ENCODE results near the gene ADCY1.
"Not testable (repeated sequence)": the region's sequence is repeated elsewhere in the genome, so short reads cannot be mapped to it uniquely, and the experiment has no call there.

Gene ADCY1

DNA sequence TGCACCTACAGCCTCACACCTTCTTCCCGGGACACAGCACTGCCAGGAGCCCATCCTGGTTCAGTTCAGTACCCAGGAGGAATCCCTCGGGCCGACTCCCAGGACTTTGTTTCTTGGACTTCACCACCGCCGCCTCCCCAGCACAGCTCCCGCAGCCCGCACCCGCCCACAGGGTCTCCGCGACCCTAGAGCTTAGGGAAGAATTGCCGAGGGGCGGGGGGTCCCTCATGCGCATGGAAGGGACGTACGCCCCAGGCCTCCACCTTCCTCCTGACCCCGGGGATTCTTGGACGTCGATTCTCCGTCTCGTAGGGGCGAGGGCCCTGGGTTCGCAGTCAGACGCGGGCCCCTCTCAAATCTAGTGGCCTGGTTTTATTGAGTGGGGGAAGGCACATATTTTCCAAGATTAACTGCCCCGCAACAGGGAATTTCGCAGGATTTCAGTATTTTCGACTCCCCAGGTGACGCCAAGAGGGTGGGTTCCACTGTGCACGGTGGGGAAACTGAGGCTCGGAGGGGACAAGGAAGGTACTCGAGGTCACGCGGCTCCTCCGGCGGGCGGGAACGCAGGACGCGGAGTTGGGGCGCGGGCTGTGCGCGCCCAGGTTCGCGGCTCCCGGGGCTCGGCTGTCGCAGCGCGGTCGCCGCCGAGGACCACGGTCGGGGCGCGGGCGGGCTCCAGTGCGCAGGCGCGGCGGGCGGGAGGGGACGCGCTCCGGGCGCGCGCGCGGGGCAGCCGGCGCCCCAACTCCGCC lies at the start of gene ADCY1:
Gene ADCY1 (plus strand): TSS at position 708 of the 755 bp plus-strand sequence. CDS start 176 bp downstream, outside the sequence.
- in situ Hi-C loops (cut with MboI; ENCODE audit: low sequenced_read_pairs) = no loop called here
- Histone ChIP-seq H3K36me3 (replicated peaks) (no peaks in the 10 kb centered on the region), H3K9me3 (no peaks in the 10 kb centered on the region), H3K4me1 (no peaks in the 10 kb centered on the region), H3K27me3 (ENCODE audit: low read depth) (peaks cover 20% of the 10 kb centered on the region), H3K4me3 (peak within 1 kb of the TSS; percentile 31)
- peak in 1 of 2 experiments; percentile 46 for DNase-seq (ENCODE audit: low spot score in 2 of 2)

DNA sequence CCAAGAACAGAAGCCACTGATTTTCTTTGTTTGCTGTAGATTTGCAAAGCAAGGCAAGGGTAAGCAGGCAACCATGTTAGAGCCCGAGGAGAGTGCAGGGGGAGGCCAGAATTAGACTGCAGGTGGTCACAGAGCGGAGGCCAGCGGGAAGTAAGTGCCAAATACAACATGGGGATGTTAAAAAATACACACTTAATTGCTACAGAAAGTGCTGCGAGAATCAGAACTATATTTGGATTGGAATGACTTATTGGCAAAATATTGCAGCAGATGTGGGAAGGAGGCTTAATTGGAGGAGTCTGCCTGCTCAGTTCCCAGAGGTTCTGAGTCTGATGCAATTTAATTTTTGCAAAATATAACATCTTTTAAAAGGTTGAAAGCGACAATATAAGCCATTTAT lies 49.7 kb upstream of the ADCY1 start:
- Histone ChIP-seq H3K36me3 (replicated peaks) (no peaks in the 10 kb centered on the region), H3K9me3 (no peaks in the 10 kb centered on the region), H3K4me3 (no peak overlapping the region), H3K27me3 (ENCODE audit: low read depth) (no peaks in the 10 kb centered on the region), H3K4me1 (no peaks in the 10 kb centered on the region)
- no peak for DNase-seq (ENCODE audit: low spot score in 2 of 2)
- in situ Hi-C loops (cut with MboI; ENCODE audit: low sequenced_read_pairs) = no loop called here

DNA sequence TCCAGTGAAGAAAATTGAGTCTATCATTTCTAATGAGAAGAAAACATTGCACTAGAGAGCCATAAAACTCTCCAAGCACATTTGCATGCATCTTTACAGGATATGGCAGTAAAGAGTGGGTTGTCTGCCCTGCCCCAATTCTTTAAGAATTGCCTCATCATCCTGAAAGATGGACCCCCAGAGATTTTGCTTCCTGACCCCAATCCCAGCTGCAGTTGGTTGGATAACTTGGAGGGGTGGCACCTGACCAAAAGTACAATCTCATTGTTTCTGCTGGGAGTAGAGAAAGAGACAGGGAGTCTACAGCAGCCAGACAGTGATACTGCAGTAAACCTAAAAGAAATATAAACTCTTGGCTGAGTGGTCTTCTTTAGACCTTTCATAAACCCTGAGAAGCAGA lies 49.1 kb upstream of the ADCY1 start:
- Histone ChIP-seq H3K9me3 (no peaks in the 10 kb centered on the region), H3K4me1 (no peaks in the 10 kb centered on the region), H3K36me3 (replicated peaks) (no peaks in the 10 kb centered on the region), H3K4me3 (no peak overlapping the region), H3K27me3 (ENCODE audit: low read depth) (no peaks in the 10 kb centered on the region)
- in situ Hi-C loops (cut with MboI; ENCODE audit: low sequenced_read_pairs) = no loop called here
- no peak for DNase-seq (ENCODE audit: low spot score in 2 of 2)

DNA sequence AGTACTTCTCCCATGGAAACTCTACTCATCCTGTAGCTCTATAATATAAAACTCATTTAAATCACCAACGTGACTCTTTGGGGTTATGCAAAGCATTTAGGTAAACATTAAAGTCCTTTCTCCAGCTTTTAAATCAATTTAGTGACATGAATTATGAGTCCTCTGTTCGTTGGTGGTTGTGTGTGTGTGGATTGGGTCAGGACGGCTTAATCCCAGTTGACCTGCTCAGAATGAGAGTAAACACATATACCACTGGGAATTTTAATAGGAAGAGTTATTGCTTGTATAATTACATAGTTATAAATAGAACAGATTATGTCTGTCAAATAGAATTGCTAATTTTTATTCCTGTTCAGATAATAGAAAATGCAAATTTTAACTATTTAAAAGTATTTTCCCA lies 30.7 kb upstream of the ADCY1 start:
- Histone ChIP-seq H3K27me3 (ENCODE audit: low read depth) (no peaks in the 10 kb centered on the region), H3K4me1 (no peaks in the 10 kb centered on the region), H3K9me3 (no peaks in the 10 kb centered on the region), H3K4me3 (no peak overlapping the region), H3K36me3 (replicated peaks) (no peaks in the 10 kb centered on the region)
- DNase-seq (ENCODE audit: low spot score in 2 of 2) = peak in 1 of 2 experiments; percentile 11
- in situ Hi-C loops (cut with MboI; ENCODE audit: low sequenced_read_pairs) = no loop called here

DNA sequence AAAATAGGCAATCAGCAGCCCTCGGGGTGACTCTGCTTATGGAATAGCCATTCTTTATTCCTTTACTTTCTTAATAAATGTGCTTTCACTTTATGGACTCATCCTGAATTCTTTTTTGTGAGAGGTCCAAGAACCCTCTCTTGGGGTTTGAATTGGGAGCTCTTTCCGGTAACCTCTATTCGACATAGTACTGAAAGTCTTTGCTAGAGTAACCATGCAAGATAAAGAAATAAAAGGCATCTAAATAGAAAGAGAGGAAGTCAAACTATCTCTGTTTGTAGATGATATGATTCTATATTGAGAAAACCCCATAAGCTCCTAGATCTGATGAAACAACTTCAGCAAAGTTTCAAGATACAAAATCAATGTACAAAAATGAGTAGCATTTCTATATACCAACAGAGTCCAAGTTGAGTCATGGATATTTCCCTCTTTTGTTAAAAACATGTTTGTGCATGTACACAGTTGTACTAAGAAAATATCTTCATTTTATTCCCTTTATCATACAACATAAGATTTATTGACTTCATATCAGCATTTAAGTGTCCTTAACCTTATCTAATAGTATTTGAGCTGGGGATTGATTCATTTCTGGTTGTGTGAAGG lies 29.0 kb upstream of the ADCY1 start:
- H3K4me1 ChIP-seq; H3K4me3 ChIP-seq; DNase-seq (ENCODE audit: low spot score in 2 of 2); H3K27me3 ChIP-seq (ENCODE audit: low read depth); H3K36me3 ChIP-seq (replicated peaks); H3K9me3 ChIP-seq; in situ Hi-C loops (cut with MboI; ENCODE audit: low sequenced_read_pairs): not testable (repeated sequence)

DNA sequence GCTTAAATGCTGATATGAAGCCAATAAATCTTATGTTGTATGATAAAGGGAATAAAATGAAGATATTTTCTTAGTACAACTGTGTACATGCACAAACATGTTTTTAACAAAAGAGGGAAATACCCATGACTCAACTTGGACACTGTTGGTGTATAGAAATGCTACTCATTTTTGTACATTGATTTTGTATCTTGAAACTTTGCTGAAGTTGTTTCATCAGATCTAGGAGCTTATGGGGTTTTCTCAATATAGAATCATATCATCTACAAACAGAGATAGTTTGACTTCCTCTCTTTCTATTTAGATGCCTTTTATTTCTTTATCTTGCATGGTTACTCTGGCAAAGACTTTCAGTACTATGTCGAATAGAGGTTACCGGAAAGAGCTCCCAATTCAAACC lies 25.3 kb upstream of the ADCY1 start:
- H3K27me3 ChIP-seq (ENCODE audit: low read depth); H3K4me1 ChIP-seq; in situ Hi-C loops (cut with MboI; ENCODE audit: low sequenced_read_pairs); H3K9me3 ChIP-seq; H3K36me3 ChIP-seq (replicated peaks); H3K4me3 ChIP-seq; DNase-seq (ENCODE audit: low spot score in 2 of 2): not testable (repeated sequence)

DNA sequence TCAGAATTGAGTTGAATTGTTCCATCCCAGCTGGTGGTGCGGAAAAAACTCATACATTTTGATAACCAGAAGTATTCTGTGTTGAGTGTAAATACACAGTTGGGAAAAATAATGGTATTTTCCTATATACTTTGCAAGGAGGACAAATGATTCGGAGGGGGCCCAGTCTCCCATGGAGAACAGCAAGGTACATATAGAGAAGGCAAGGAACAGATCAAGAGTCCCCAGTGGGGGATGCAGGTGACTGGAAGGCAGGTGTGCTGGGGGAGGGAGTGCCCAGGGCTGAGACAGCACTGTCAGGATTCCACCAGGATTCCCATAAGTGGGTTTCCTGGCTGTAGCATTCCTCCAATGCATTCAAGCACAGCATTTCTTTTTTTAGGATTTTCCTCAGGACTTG lies 10.8 kb upstream of the ADCY1 start:
- Histone ChIP-seq H3K36me3 (replicated peaks) (no peaks in the 10 kb centered on the region), H3K27me3 (ENCODE audit: low read depth) (peaks cover 2% of the 10 kb centered on the region; the same call in 1 of the 2 replicates), H3K4me3 (no peak overlapping the region), H3K4me1 (no peaks in the 10 kb centered on the region), H3K9me3 (no peaks in the 10 kb centered on the region; the same call in 1 of the 2 replicates)
- in situ Hi-C loops (cut with MboI; ENCODE audit: low sequenced_read_pairs) = no loop called here
- DNase-seq (ENCODE audit: low spot score in 2 of 2) = no peak

DNA sequence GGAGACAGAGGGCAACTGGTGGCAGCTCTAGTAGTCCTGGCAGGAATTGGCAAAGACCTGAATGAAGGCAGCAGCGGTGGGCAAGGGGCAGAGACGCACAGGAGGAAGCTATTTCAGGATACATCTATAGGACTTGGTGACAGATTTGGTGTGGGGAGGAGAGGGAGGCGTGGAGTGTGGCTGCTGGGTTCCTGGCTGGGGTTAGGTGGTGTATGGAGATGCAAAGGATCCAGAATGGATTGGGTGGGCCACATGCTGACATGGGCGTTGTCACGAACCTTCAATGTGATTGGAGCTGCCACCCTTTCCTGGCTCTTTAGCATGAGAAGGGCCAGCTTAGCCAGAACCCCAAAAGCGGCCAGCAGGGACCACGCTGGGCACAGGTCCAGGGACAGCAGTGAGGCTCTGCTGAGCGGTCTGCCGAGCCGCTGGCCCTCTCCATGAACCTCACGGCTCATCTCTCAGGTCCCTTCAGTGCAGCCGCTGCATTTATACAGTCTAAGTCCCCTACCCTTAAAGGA lies 10.2 kb upstream of the ADCY1 start:
- H3K36me3 ChIP-seq (replicated peaks) = no peaks in the 10 kb centered on the region
- no peaks in the 10 kb centered on the region for H3K4me1 ChIP-seq
- H3K4me3 ChIP-seq = no peak overlapping the region
- peaks cover 2% of the 10 kb centered on the region; the same call in 1 of the 2 replicates for H3K27me3 ChIP-seq (ENCODE audit: low read depth)
- no peak for DNase-seq (ENCODE audit: low spot score in 2 of 2)
- no peaks in the 10 kb centered on the region; the same call in 1 of the 2 replicates for H3K9me3 ChIP-seq
- in situ Hi-C loops (cut with MboI; ENCODE audit: low sequenced_read_pairs) = no loop called here

DNA sequence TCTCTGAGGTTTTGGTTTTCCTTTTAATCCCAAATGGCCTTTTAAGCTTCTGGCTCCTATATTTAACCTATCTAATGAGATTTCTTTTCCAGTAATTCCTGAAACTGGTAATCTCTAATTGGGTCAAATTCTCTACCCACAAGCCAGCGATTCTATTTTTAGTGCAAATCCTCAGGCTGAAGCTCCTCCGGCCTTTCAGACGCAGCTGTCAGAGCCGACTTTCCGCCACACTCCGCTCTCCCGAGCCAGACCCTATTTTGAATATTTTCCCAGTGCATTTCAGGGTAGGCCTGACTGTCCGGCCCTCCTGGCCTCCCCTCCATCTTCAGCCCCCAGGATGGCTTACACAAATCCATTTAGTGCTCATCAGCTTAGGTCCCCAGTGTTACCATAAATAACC lies 9.7 kb upstream of the ADCY1 start:
- Histone ChIP-seq H3K4me3 (no peak overlapping the region), H3K4me1 (no peaks in the 10 kb centered on the region), H3K27me3 (ENCODE audit: low read depth) (peaks cover 2% of the 10 kb centered on the region; the same call in 1 of the 2 replicates), H3K9me3 (no peaks in the 10 kb centered on the region; the same call in 1 of the 2 replicates), H3K36me3 (replicated peaks) (no peaks in the 10 kb centered on the region)
- DNase-seq (ENCODE audit: low spot score in 2 of 2) = no peak
- in situ Hi-C loops (cut with MboI; ENCODE audit: low sequenced_read_pairs) = no loop called here

DNA sequence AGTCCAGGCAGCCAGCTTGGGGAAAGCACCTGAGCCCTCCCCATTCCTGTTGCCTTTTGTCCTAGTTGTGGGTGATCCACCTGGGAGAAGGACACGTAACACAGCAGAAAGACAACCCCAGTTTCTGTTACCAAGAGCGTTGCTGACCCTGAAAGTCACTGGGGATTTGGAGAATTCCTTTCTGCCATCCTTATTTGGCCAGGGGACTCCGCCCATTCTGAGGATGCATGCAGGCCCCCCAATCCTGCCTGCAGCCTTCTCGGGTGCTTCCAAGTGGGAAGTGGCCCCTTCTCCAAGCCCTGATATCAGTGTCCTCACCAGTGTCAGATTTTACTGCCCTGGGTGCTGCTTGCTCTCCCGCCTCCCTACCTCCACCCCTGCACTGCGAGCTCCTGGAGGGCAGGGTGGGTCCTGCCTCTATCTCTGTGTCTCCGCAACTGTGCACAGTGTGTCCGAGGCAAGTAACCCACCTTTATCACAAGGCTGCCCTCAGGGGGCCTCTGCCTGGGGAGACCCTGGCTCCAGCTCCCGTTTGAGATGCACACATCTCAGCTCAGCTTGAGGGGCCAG lies 9.2 kb upstream of the ADCY1 start:
- H3K36me3 ChIP-seq (replicated peaks) = no peaks in the 10 kb centered on the region
- H3K27me3 ChIP-seq (ENCODE audit: low read depth) = peaks cover 2% of the 10 kb centered on the region; the same call in 1 of the 2 replicates
- no peaks in the 10 kb centered on the region for H3K9me3 ChIP-seq
- no peaks in the 10 kb centered on the region for H3K4me1 ChIP-seq
- DNase-seq (ENCODE audit: low spot score in 2 of 2) = no peak
- no peak overlapping the region for H3K4me3 ChIP-seq
- in situ Hi-C loops (cut with MboI; ENCODE audit: low sequenced_read_pairs) = no loop called here

DNA sequence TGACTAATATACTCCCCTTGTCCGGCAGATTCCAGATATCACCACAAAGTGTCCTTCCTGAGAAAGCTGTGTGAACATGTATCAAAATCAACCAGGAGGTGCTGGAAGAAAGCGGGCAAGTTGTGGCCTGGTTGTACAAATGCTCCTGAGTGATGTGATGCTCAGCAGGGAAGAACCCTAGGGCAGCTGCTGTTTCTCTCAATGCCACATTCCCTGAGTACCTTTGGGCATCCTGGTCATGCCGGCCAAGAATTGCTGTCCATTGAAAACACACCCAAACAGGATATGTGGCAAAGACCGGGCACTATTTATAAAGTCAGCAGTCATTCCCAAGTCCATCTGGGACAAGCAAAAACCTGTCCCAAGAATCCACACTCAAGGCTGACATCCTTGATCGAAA lies 7.8 kb upstream of the ADCY1 start:
- in situ Hi-C loops (cut with MboI; ENCODE audit: low sequenced_read_pairs) = no loop called here
- DNase-seq (ENCODE audit: low spot score in 2 of 2) = no peak
- H3K27me3 ChIP-seq (ENCODE audit: low read depth) = peaks cover 2% of the 10 kb centered on the region; the same call in 1 of the 2 replicates
- no peaks in the 10 kb centered on the region for H3K9me3 ChIP-seq
- H3K4me3 ChIP-seq = no peak overlapping the region
- H3K36me3 ChIP-seq (replicated peaks) = no peaks in the 10 kb centered on the region
- H3K4me1 ChIP-seq = no peaks in the 10 kb centered on the region

DNA sequence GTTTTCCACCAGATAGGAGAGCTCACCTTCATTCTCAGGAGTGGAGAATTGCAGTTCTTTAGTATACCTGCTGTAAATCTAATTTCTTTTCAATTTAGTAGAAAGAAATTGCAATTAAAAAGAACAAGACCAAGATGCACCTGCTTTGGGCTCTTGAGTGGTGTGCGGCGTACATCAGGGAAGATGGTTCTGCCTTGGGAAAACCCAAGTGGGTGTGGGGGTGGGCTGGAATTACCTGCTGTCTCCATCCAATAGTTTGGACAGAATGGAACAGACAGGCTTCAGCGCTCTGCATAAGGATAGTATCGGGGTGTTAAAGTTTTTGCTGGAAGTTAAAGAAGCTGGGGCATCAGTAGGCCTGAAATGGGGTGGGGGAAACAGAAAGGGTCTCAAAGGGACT lies 7.2 kb upstream of the ADCY1 start:
- H3K36me3 ChIP-seq (replicated peaks) = no peaks in the 10 kb centered on the region
- H3K27me3 ChIP-seq (ENCODE audit: low read depth) = peaks cover 2% of the 10 kb centered on the region; the same call in 1 of the 2 replicates
- no peak for DNase-seq (ENCODE audit: low spot score in 2 of 2)
- H3K4me3 ChIP-seq = no peak overlapping the region
- H3K4me1 ChIP-seq = no peaks in the 10 kb centered on the region
- H3K9me3 ChIP-seq = no peaks in the 10 kb centered on the region
- in situ Hi-C loops (cut with MboI; ENCODE audit: low sequenced_read_pairs) = no loop called here

DNA sequence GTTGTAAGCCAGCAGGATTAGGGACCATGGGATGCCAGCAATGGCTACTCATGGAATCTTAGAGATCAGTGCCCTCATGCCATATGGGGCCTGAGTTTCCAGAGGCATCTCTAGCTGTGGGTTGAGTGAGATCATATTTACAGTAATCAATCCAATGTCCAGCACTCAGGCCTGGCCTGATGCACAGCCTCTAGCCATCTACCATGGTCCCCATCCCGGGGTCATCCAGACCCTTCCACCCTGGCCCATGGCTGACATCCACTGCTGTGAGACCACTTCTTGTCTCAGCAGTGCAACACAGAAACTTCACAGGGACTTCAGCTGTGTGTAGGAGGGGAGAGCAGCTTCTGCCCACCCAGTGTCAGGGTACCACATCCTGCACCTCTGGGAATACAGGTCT lies 6.5 kb upstream of the ADCY1 start:
- Histone ChIP-seq H3K36me3 (replicated peaks) (no peaks in the 10 kb centered on the region), H3K4me1 (no peaks in the 10 kb centered on the region), H3K4me3 (no peak overlapping the region), H3K27me3 (ENCODE audit: low read depth) (peaks cover 2% of the 10 kb centered on the region; the same call in 1 of the 2 replicates), H3K9me3 (no peaks in the 10 kb centered on the region)
- in situ Hi-C loops (cut with MboI; ENCODE audit: low sequenced_read_pairs) = no loop called here
- no peak for DNase-seq (ENCODE audit: low spot score in 2 of 2)

Measured in HAP-1 (cell line).